Chondrocyte (in vitro differentiated cells): ENCODE data around the gene ALKAL2. TPM values are rescaled to one million over a fixed set of nuclear protein-coding genes. Genes with fewer than 3 reads are reported as not detected.

Experiments used
- DNase-seq: peaks from one replicate; pipeline ENCODE4 v3.0.0; 2021; ENCODE audit warnings: mixed read lengths, low spot score
- H3K27ac Mint-ChIP-seq: one replicate; pipeline ENCODE4 v1.8.0; 2021; ENCODE audit warnings: mild to moderate bottlenecking, moderate library complexity, mixed read lengths; ENCODE audit not compliant: unreplicated experiment
- H3K27me3 Mint-ChIP-seq: 2 replicates; pipeline ENCODE4 v1.8.0; 2021; ENCODE audit warnings: low read depth, mixed read lengths
- H3K36me3 Mint-ChIP-seq: 2 replicates; pipeline ENCODE4 v1.8.0; 2021; ENCODE audit warnings: low read depth, mixed read lengths
- H3K4me1 Mint-ChIP-seq: 2 replicates; pipeline ENCODE4 v1.8.0; 2021; ENCODE audit warnings: low read depth, mild to moderate bottlenecking, mixed read lengths
- H3K4me3 Mint-ChIP-seq: one replicate; pipeline ENCODE4 v1.8.0; 2021; ENCODE audit warnings: mild to moderate bottlenecking, moderate library complexity, mixed read lengths; ENCODE audit not compliant: unreplicated experiment
- H3K9me3 Mint-ChIP-seq: 2 replicates; pipeline ENCODE4 v1.8.0; 2021; ENCODE audit warnings: low read depth, mixed read lengths
- CTCF ChIP-seq: fragments of 200-600 bp; sonication (generic); IDR thresholded peaks from 2 replicates; pipeline ENCODE4 v1.5.0; 2021; ENCODE audit warnings: antibody characterized with exemption, mild to moderate bottlenecking, moderate library complexity
- total RNA-seq: library from RNA; stranded (reverse); gene quantifications from 3 replicates; pipeline ENCODE4 v1.2.1, GENCODE V29; 2021

ALKAL2 gene
- total RNA-seq, 1 donor from 2014 or later: 164 TPM

- no peak overlapping the region for H3K27ac Mint-ChIP-seq
- no peak overlapping the region for H3K4me3 Mint-ChIP-seq
- peaks cover 18% of the 10 kb centered on the region for H3K9me3 Mint-ChIP-seq
- H3K4me1 Mint-ChIP-seq: peaks cover 9% of the 10 kb centered on the region
- H3K27me3 Mint-ChIP-seq: no peaks in the 10 kb centered on the region
- peaks cover 18% of the 10 kb centered on the region for H3K36me3 Mint-ChIP-seq
- TF ChIP-seq CTCF: no peak
- DNase-seq: no peak
Measured at GRCh38 chr2:257842-258241, 30.0 kb downstream of the ALKAL2 start.

DNA sequence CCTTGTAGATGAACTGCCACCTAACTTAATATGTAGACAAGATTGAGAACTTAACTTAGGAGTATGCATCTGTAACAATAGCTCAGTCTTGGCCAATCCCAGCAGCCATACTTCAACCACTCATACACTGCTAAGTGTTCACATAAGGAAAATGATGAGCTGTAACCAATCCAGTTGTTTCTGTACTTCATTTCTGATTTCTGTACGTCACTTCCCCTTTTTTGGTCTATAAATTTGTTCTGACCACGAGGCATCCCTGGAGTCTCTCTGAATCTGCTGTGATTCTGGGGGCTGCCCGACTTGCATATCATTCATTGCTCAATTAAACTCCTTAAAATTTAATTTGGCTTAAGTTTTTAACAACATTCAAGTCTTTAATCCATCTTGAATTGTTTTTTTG lies 30.5 kb downstream of the ALKAL2 start:
- Mint-ChIP-seq H3K9me3 (peaks cover 18% of the 10 kb centered on the region), H3K27ac (no peak overlapping the region), H3K36me3 (peaks cover 18% of the 10 kb centered on the region), H3K27me3 (no peaks in the 10 kb centered on the region), H3K4me3 (no peak overlapping the region), H3K4me1 (peaks cover 5% of the 10 kb centered on the region)
- no peak for TF ChIP-seq CTCF
- no peak for DNase-seq

DNA sequence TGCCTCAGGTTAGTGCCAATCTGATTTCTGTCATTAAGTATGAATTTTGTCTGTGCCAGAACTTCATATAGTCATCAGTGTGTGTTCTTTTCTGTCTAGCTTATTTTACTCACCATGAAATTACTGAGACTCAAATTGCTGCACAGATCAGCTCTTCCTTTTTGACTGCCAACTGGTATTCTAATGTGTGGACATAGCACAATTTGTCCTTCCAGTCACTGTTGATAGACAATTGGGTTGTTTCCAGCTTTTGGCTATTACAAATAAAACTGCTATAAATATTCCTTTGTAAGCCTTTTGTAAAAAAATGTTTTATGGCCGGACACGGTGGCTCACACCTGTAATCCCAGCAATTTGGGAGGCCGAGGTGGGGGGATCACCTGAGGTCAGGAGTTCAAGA lies 31.8 kb downstream of the ALKAL2 start:
- no peak overlapping the region for H3K4me3 Mint-ChIP-seq
- no peak overlapping the region for H3K27ac Mint-ChIP-seq
- H3K4me1 Mint-ChIP-seq: no peaks in the 10 kb centered on the region
- no peak for DNase-seq
- H3K9me3 Mint-ChIP-seq: peaks cover 18% of the 10 kb centered on the region
- H3K27me3 Mint-ChIP-seq: no peaks in the 10 kb centered on the region
- no peak for TF ChIP-seq CTCF
- H3K36me3 Mint-ChIP-seq: peaks cover 23% of the 10 kb centered on the region

DNA sequence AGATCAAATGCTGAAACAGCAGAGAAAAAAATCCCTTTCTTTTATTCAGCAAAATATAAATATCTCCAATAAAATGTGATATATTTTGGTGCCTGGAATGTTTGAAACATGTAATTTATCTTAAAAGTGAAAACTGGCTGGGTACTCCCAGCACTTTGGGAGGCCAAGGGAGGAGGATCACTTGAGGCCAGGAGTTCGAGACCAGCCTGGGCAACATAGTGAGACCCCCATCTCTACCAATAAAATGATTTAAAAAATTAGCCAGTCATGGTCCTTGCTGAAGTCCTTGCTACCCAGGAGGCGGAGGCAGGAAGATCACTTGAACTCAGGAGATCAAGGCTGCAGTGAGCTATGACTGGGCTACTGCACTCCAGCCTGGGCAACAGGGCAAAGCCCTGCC lies 32.7 kb downstream of the ALKAL2 start:
- Mint-ChIP-seq H3K9me3 (peaks cover 18% of the 10 kb centered on the region), H3K27ac (no peak overlapping the region), H3K4me1 (no peaks in the 10 kb centered on the region), H3K4me3 (no peak overlapping the region), H3K36me3 (peaks cover 19% of the 10 kb centered on the region), H3K27me3 (no peaks in the 10 kb centered on the region)
- DNase-seq: no peak
- no peak for TF ChIP-seq CTCF

DNA sequence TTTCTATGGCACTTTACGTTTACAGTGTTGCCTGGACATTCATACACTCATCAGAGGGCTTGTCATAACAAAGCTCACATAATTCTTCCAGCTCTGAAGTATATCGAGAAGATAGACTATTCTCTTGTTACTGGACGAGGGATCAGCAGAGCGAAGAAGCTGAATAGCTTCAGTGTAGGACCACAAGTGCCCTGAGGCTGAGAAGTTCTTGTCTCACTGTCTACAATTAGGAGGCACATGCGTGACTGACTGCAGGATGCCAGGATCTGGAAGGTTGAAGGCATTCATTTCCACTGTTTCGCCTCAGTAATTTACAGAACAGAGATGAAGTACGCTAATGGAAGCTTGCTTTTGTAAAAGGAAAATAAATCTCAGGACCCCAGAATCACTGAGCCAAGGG lies 33.6 kb downstream of the ALKAL2 start:
- TF ChIP-seq CTCF: no peak
- no peak overlapping the region for H3K4me3 Mint-ChIP-seq
- H3K9me3 Mint-ChIP-seq: peaks cover 18% of the 10 kb centered on the region
- no peak for DNase-seq
- peaks cover 17% of the 10 kb centered on the region for H3K36me3 Mint-ChIP-seq
- no peaks in the 10 kb centered on the region for H3K27me3 Mint-ChIP-seq
- no peaks in the 10 kb centered on the region for H3K4me1 Mint-ChIP-seq
- H3K27ac Mint-ChIP-seq: no peak overlapping the region
